ENCODE measurements around the gene RNF130. TPM values are rescaled to one million over a fixed set of nuclear protein-coding genes. Genes with fewer than 3 reads are reported as not detected.

Gene RNF130
- total and polyA plus RNA-seq, 2 donors (not counting 1 experiment from before 2014, with no cell fraction given), result 14.7 to 32.4 TPM

DNA sequence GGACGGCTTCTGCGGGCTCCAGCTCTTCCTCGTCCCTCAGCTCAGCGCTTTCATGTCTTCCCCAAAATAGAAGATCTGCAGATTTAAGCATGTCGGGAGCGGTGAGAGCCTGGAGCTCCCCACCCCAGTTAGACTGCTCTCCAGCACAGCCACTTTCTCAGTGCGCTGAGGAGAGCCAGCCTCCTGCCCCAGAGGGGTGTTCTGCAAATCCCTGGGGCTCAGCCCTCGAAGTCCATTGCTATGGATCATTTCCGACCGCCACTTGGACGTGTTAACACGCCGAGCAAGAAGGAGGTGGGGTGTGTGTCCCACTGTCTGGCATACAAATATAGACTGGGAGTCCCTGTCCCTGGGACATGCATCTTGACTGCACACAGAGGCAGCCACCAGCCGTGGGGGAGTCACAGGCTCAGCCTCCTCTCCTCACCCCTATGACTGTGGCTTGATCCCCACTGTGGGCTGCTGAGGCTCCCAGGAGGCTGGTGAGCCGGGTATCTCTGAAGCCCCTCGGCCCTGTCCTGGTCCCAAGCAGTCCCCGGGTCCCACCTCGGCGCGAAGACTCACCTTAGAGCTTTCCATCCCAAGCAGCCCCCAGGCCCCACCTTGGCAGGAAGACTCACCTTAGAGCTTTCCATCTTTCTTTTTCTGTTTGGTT lies 30.0 kb upstream of the RNF130 start:
- Histone ChIP-seq H3K27me3 (ENCODE audit: control insufficient read depth, insufficient read depth, low read length) (no peaks in the 10 kb centered on the region), H3K4me1 (ENCODE audit: control insufficient read depth, extremely low read depth, insufficient read depth, low read length) (no peaks in the 10 kb centered on the region), H3K9ac (ENCODE audit: insufficient read depth, low read length) (no peak overlapping the region), H2AFZ (ENCODE audit: low read length) (no peak overlapping the region), H3K36me3 (ENCODE audit: control insufficient read depth, insufficient read depth, low read length) (no peaks in the 10 kb centered on the region), H3K79me2 (ENCODE audit: control insufficient read depth, insufficient read depth, low read length) (no peaks in the 10 kb centered on the region), H3K9me3 (ENCODE audit: control insufficient read depth, insufficient read depth, low read depth, low read length) (no peaks in the 10 kb centered on the region), H4K20me1 (ENCODE audit: control insufficient read depth, extremely low read depth, insufficient read depth, low read length) (no peaks in the 10 kb centered on the region), H3K4me2 (ENCODE audit: extremely low read depth, insufficient read depth, low read length) (no peak overlapping the region), H3K27ac (ENCODE audit: insufficient read depth, low read length) (no peak overlapping the region), H3K4me3 (replicated peaks in 1 of 4; ENCODE audit: control extremely low read depth in 1 of 4, insufficient read depth in 1 of 4, low read depth in 3 of 4, low read length in 4 of 4) (no peak overlapping the region)
- no peak for DNase-seq (ENCODE audit: low read depth in 2 of 2)
- TF ChIP-seq, protein P1, sequence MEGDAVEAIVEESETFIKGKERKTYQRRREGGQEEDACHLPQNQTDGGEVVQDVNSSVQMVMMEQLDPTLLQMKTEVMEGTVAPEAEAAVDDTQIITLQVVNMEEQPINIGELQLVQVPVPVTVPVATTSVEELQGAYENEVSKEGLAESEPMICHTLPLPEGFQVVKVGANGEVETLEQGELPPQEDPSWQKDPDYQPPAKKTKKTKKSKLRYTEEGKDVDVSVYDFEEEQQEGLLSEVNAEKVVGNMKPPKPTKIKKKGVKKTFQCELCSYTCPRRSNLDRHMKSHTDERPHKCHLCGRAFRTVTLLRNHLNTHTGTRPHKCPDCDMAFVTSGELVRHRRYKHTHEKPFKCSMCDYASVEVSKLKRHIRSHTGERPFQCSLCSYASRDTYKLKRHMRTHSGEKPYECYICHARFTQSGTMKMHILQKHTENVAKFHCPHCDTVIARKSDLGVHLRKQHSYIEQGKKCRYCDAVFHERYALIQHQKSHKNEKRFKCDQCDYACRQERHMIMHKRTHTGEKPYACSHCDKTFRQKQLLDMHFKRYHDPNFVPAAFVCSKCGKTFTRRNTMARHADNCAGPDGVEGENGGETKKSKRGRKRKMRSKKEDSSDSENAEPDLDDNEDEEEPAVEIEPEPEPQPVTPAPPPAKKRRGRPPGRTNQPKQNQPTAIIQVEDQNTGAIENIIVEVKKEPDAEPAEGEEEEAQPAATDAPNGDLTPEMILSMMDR (conservative IDR thresholded peaks at IDR 0.05 in 1 of 2, IDR thresholded peaks at IDR 0.05 in 1 of 2; ENCODE audit: low read depth in 1 of 2, low read length in 2 of 2), result no peak

- no peaks in the 10 kb centered on the region for H3K4me1 ChIP-seq (ENCODE audit: control insufficient read depth, extremely low read depth, insufficient read depth, low read length)
- no peak for DNase-seq (ENCODE audit: low read depth in 2 of 2)
- TF ChIP-seq, protein P1 (conservative IDR thresholded peaks at IDR 0.05 in 1 of 2, IDR thresholded peaks at IDR 0.05 in 1 of 2; ENCODE audit: low read depth in 1 of 2, low read length in 2 of 2), result no peak
- no peak for TF ChIP-seq EZH2 (IDR thresholded peaks at IDR 0.05; ENCODE audit: low read length, missing control alignments)
Measured at GRCh38 chr5:180100621-180101450, 29.3 kb upstream of the RNF130 start.

DNA sequence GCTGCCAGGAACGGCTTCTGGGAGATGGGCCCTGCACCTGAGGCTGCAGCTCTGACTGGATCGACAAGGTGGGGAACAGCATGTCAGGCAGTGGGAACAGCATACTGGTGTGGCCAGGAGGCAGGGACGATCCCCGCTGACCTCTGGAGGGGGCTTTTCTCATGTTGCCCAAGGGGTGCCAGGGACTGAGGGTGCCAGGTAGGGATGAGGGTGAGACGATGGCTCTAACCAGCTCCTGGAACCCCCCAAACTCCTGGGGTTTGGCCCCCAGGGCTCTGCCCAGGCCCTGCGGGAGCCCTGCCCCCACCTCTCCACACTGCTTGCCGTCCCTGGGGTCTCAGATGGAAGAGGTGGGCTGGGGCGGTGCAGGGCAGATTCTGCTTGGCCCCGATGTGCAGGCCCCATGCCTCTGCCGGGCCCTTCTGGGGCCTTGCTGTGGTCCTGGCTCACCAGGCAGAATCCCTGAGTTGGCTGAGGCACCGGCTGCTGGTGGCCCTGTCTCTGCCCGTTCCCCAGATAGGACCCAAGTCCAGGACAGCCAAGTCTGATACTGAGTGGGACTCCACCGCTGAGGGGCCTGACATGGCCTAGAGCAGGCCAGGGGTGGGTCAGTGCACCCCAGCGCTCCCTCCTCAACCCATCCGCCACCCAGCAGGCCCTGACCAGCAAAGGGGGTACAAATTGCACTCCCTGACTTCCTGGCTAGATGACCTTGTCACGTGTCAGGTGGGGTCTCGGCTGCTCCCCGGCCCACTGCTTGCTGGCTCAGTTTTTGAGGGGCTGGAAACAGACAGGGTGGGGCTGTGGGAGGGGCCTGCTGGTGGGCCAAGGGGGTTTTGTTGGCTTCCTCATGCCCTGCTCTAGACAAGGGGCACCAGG lies 28.4 kb upstream of the RNF130 start:
- H3K9me3 ChIP-seq (ENCODE audit: control insufficient read depth, insufficient read depth, low read depth, low read length), result no peaks in the 10 kb centered on the region
- H3K4me1 ChIP-seq (ENCODE audit: control insufficient read depth, extremely low read depth, insufficient read depth, low read length), result no peaks in the 10 kb centered on the region
- H3K4me3 ChIP-seq (replicated peaks in 1 of 4; ENCODE audit: control extremely low read depth in 1 of 4, insufficient read depth in 1 of 4, low read depth in 3 of 4, low read length in 4 of 4), result no peak overlapping the region
- no peak overlapping the region for H3K9ac ChIP-seq (ENCODE audit: insufficient read depth, low read length)
- DNase-seq (ENCODE audit: low read depth in 2 of 2), result no peak
- H3K27me3 ChIP-seq (ENCODE audit: control insufficient read depth, insufficient read depth, low read length), result no peaks in the 10 kb centered on the region
- H4K20me1 ChIP-seq (ENCODE audit: control insufficient read depth, extremely low read depth, insufficient read depth, low read length), result no peaks in the 10 kb centered on the region
- no peaks in the 10 kb centered on the region for H3K36me3 ChIP-seq (ENCODE audit: control insufficient read depth, insufficient read depth, low read length)
- no peak overlapping the region for H3K27ac ChIP-seq (ENCODE audit: insufficient read depth, low read length)
- no peaks in the 10 kb centered on the region for H3K79me2 ChIP-seq (ENCODE audit: control insufficient read depth, insufficient read depth, low read length)
- no peak overlapping the region for H3K4me2 ChIP-seq (ENCODE audit: extremely low read depth, insufficient read depth, low read length)
- no peak overlapping the region for H2AFZ ChIP-seq (ENCODE audit: low read length)
- TF ChIP-seq, protein P1 (conservative IDR thresholded peaks at IDR 0.05 in 1 of 2, IDR thresholded peaks at IDR 0.05 in 1 of 2; ENCODE audit: low read depth in 1 of 2, low read length in 2 of 2), result no peak
- no peak for TF ChIP-seq EZH2 (IDR thresholded peaks at IDR 0.05; ENCODE audit: low read length, missing control alignments)

More at GRCh38 chr5:180100621-180101450, 29.3 kb upstream of the RNF130 start:
- no peak overlapping the region for H3K27ac ChIP-seq (ENCODE audit: insufficient read depth, low read length)
- H3K79me2 ChIP-seq (ENCODE audit: control insufficient read depth, insufficient read depth, low read length), result no peaks in the 10 kb centered on the region
- no peaks in the 10 kb centered on the region for H3K9me3 ChIP-seq (ENCODE audit: control insufficient read depth, insufficient read depth, low read depth, low read length)
- H3K4me3 ChIP-seq (replicated peaks in 1 of 4; ENCODE audit: control extremely low read depth in 1 of 4, insufficient read depth in 1 of 4, low read depth in 3 of 4, low read length in 4 of 4), result no peak overlapping the region
- H3K36me3 ChIP-seq (ENCODE audit: control insufficient read depth, insufficient read depth, low read length), result no peaks in the 10 kb centered on the region
- H4K20me1 ChIP-seq (ENCODE audit: control insufficient read depth, extremely low read depth, insufficient read depth, low read length), result no peaks in the 10 kb centered on the region
- no peak overlapping the region for H3K9ac ChIP-seq (ENCODE audit: insufficient read depth, low read length)
- H3K27me3 ChIP-seq (ENCODE audit: control insufficient read depth, insufficient read depth, low read length), result no peaks in the 10 kb centered on the region
- H2AFZ ChIP-seq (ENCODE audit: low read length), result no peak overlapping the region
- no peak overlapping the region for H3K4me2 ChIP-seq (ENCODE audit: extremely low read depth, insufficient read depth, low read length)

Measured in fibroblast of lung (primary cell).